Measurements from ENCODE around the gene OVCA2.

DNA sequence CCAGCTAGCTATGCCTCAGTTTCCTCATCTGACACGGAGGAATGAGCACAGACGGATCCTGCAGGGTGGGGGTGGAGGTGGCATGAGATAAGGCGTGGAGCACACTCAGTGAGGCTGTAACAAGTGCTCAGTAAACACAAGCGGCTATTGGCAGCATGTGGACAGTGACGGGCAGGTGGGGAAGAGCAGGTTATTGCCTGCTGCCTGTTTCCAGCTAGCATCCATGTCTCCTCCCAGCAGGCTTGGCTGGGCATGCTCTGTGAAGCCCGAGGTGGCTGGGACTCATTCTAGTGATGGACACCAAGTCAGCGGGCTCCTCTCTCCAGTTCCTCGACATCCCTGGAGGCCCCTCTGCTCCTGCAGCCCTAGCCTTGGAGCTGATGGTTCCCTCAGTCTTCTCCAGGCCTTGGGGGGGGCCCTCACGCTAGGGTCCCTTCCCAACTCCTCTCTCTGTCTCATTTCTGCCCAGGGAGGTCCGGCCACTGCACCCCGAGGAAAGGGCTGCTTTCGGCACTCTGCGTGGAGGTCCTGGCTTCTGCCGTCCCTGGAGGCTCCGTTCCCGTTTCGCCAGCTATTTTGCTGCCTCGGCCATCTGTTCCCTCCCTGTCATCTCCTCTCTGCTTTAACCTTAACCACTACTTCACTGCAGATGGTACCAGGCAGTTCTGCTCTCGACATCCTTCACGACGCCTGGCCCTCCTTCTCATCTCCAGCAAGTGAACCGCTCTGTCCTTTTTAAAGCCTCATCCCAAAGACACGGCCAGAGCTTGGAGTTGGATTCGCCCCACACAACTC lies 22.9 kb upstream of the OVCA2 start:
- TF ChIP-seq POLR2AphosphoS5 (IDR thresholded peaks at IDR 0.05; ENCODE audit: insufficient read depth, low read depth, low read length), result no peak
- no peak for TF ChIP-seq CTCF (IDR thresholded peaks at IDR 0.05; ENCODE audit: extremely low read depth in 1 of 2, insufficient read depth in 1 of 2, low read depth in 1 of 2, low read length in 2 of 2)
- TF ChIP-seq POLR2A (IDR thresholded peaks at IDR 0.05; ENCODE audit: low read depth, low read length), result no peak

Data from endothelial cell of umbilical vein (primary cell).